ENCODE data around the gene PBX1. TPM values are rescaled to one million over a fixed set of nuclear protein-coding genes. Genes with fewer than 3 reads are reported as not detected.

The PBX1 gene
- 1.8 and 6.5 TPM in 2 replicates for total RNA-seq

GRCh38 chr1:164558461-164559341, at the start of gene PBX1:
Gene PBX1 (plus strand): TSS chr1:164559184.

Measured in endothelial cell of coronary artery (primary cell).